Sigmoid colon (tissue), 7 donors: Measurements from ENCODE around the gene NUP214. TPM values are rescaled to one million over a fixed set of nuclear protein-coding genes. Genes with fewer than 3 reads are reported as not detected.
"Not testable (repeated sequence)": the region's sequence is repeated elsewhere in the genome, so short reads cannot be mapped to it uniquely, and the experiment has no call there.

ENCODE experiments used
- DNase-seq: peaks from one replicate; pipeline ENCODE4 v3.0.0-alpha.2; 2019
- H3K27ac ChIP-seq, 4 donors: fragments of 200-600 bp; sonication (generic); one replicate each; pipeline ENCODE4 v1.5.1; 2016 to 2019; ENCODE audit warnings: mild to moderate bottlenecking in 1 of 4
- H3K27me3 ChIP-seq, 3 donors: fragments of 200-600 bp; sonication (generic); one replicate each; pipeline ENCODE4 v1.5.1; 2019; ENCODE audit warnings: mild to moderate bottlenecking in 1 of 3
- H3K36me3 ChIP-seq, 4 donors: fragments of 200-600 bp; sonication (generic); one replicate each; pipeline ENCODE4 v1.5.1; 2016 to 2019
- H3K4me1 ChIP-seq, 4 donors: fragments of 200-600 bp; sonication (generic); one replicate each; pipeline ENCODE4 v1.5.1; 2017 to 2019
- H3K4me3 ChIP-seq, 4 donors: fragments of 200-600 bp; sonication (generic); one replicate each; pipeline ENCODE4 v1.5.1; 2017 to 2019; ENCODE audit warnings: mild to moderate bottlenecking in 2 of 4, moderate library complexity in 1 of 4
- H3K9me3 ChIP-seq, 4 donors: fragments of 200-600 bp in 3 of 4; sonication (generic) in 3 of 4; one replicate each; pipeline versions ENCODE4 v1.5.1 to v1.6.1; 2013 to 2019
- EP300 ChIP-seq, 4 donors: sonication (generic); formaldehyde crosslinking; IDR thresholded peaks; one replicate each; pipeline ENCODE4 v1.6.1; 2017; ENCODE audit warnings: antibody characterized with exemption in 4 of 4
- POLR2A ChIP-seq, 2 donors: fragments of 450-650 bp; IDR thresholded peaks; one replicate each; pipeline ENCODE4 v1.6.1; 2016; ENCODE audit warnings: antibody characterized with exemption in 2 of 2, mild to moderate bottlenecking in 2 of 2, moderate library complexity in 2 of 2
- POLR2AphosphoS5 ChIP-seq, 4 donors: sonication (generic); formaldehyde crosslinking; IDR thresholded peaks; one replicate each; pipeline ENCODE4 v1.6.1; 2017; ENCODE audit warnings: antibody characterized with exemption in 4 of 4
- WGBS, 2 donors: extraction: QIAGEN DNeasy Blood & Tissue Kit; methylation state at CpG; one replicate each; pipeline ENCODE4 v1.1.7; 2013; 5-methylcytosine and 5-hydroxymethylcytosine counted together
- intact Hi-C: fragments of 100-400 bp; cut with DNase I; formaldehyde crosslinking; loops from one replicate; pipeline ENCODE4 v1.15.1; 2023
- polyA plus RNA-seq, 3 donors: library from polyadenylated mRNA; stranded (reverse); fragments of 200-250 nt; gene quantifications; one replicate each; pipeline ENCODE4 v1.2.3, GENCODE V29; 2013
- total RNA-seq, 4 donors: library from RNA; depleted of rRNA; stranded (reverse); fragments of >200 nt; gene quantifications; one replicate each; pipeline ENCODE4 v1.1.0, GENCODE V29; 2016
- TF ChIP-seq, protein P1 (sequence below), 4 experiments: fragments of 450-650 bp in 3 of 4; fragments of 200-600 bp in 1 of 4; IDR thresholded peaks; one replicate each; pipeline ENCODE4 v1.5.1; 2016 to 2019; ENCODE audit warnings: antibody characterized with exemption in 4 of 4, mild to moderate bottlenecking in 3 of 4, moderate library complexity in 2 of 4
- donor health status: healthy with polysubstance abuse.
- donor health status: Bipolar disorder and iron deficiency.
- donor health status: healthy.

Gene NUP214
- total and polyA plus RNA-seq, 7 donors = 9.2 to 87.5 (median 28.5) TPM

DNA sequence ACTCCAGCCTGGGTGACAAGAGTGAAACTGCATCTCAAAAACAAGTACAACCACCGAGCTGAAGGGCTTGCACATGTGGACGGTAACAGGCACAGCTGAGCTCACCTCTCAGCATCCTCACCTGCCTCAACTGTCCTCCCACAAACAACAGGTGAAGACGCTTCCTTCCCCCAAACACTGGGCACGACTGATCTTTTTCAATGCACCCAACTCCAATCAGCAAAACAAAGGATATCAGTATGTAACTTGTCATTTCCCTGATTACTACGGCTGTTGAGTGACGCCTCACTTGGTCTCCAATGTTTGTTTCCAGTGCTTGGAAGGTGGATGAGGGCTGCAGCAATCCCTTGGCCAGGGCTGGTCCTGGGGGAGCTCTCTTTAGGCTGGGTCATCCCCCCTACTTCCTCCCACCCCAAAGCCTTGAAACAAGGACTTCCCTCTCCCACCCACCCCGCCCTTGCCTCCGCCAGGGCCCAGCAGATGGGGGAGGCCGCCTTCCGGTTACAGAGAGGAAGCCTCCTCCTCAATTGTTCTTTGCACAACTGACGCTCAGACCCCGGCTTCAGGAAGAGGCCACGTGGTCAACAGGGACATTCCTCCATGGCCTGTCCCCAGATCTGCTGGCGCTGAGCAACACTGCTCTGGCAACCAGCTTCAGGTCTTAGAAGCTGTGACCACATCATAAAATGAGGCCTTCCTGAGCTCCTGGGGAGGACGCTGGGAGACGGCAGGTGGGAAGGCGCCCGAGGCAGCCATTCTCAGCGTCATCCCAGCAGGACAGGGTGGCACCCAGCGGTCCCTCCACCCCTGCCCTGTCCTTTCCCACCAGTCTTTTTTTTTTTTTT lies 145.0 kb downstream of the NUP214 start:
- no peak overlapping the region for H3K4me3 ChIP-seq

DNA sequence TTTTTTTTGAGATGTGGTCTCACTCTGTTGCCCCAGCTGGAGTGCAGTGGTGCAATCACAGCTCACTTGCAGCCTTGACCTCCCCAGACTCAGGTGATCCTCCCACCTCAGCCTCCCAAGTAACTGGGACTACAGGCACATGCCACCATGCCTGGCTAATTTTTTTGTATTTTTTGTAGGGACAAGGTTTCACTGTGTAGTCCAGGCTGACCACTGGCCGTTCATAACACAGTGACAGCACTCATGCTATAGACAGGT lies 145.6 kb downstream of the NUP214 start:
- intact Hi-C loops, H3K9me3 ChIP-seq, DNase-seq, H3K36me3 ChIP-seq, H3K4me3 ChIP-seq, H3K4me1 ChIP-seq: not testable (repeated sequence)
- H3K27ac ChIP-seq = peak overlapping the region; percentile 42 to 65 (median 52)
- 75 to 85% methylated on average over 1 of the region's 1 CpG for WGBS, 2 donors
- H3K27me3 ChIP-seq = peaks cover 4 to 32% (median 18%) of the 10 kb centered on the region in 3 donors

More for the DNA sequence above, 145.0 kb downstream of the NUP214 start:
- H3K27me3 ChIP-seq = peaks cover 0 to 27% (median 12%) of the 10 kb centered on the region in 3 donors
- no peaks in the 10 kb centered on the region for H3K36me3 ChIP-seq
- peak; percentile 86 for DNase-seq
- TF ChIP-seq POLR2AphosphoS5 (IDR thresholded peaks at IDR 0.05) (peak in 1 of 4 donors; percentile 31), EP300 (IDR thresholded peaks at IDR 0.05) (no peak)
- peak overlapping the region; percentile 42 to 65 (median 52) for H3K27ac ChIP-seq
- peaks cover 0 to 4% (median 0%) of the 10 kb centered on the region in 4 donors for H3K4me1 ChIP-seq
- WGBS, 2 donors = 42 to 78% methylated on average over 20 of the region's 20 CpGs
- intact Hi-C loops = no loop called here
- H3K9me3 ChIP-seq = no peaks in the 10 kb centered on the region

DNA sequence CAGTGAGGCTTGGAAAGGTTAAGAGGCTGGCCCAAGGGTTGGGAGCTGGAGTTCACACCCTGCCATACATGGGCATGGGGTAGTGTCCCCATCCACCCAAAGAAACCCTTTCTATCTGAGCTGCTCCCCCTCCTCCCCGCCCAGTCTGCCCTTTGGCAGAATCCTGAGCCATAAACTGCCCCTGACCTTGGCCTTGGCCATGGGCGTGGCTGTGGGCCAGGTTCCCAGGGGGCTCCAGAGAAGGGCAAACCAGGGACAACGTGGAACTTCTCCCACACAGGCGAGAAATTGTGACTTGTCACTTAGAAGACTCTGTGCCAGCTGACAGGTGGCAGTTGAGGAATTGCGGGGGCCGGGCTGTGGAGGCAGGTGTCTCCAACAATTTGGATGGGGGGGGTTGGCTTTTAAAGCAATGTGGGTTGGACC lies 146.1 kb downstream of the NUP214 start:
- DNase-seq = no peak
- intact Hi-C loops = no loop called here
- 26 to 52% methylated on average over 6 of the region's 6 CpGs for WGBS, 2 donors
- no peak overlapping the region for H3K4me3 ChIP-seq
- TF ChIP-seq EP300 (IDR thresholded peaks at IDR 0.05) = no peak
- peak overlapping the region; percentile 42 to 65 (median 52) for H3K27ac ChIP-seq
- H3K4me1 ChIP-seq = peaks cover 0 to 12% (median 5%) of the 10 kb centered on the region in 4 donors
- no peaks in the 10 kb centered on the region for H3K36me3 ChIP-seq
- H3K27me3 ChIP-seq = peaks cover 6 to 38% (median 24%) of the 10 kb centered on the region in 3 donors
- H3K9me3 ChIP-seq = no peaks in the 10 kb centered on the region

DNA sequence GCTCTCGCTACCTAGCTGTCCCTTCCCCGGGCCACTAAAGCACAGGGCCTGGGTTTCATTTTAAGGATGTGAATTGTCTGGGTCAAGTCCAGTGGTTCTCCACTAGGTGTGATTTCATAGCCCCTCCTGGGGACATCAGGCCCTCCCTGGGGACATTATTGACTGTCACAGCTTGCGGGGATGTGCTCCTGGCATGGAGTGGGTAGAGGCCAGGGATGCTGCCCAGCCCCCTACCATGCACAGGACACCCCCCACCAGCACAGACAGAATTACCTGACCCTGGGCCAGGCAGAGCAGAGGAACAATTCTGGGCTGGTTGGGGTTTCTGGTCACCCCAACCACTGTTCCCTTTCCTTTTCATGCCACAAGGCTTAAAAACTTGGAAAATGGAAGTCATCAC lies 146.8 kb downstream of the NUP214 start:
- no peaks in the 10 kb centered on the region for H3K9me3 ChIP-seq
- 86 to 87% methylated on average over 3 of the region's 3 CpGs for WGBS, 2 donors
- peak overlapping the region; percentile 5 to 65 (median 24) for H3K27ac ChIP-seq
- peaks cover 0 to 17% (median 10%) of the 10 kb centered on the region in 4 donors for H3K4me1 ChIP-seq
- no peak for TF ChIP-seq EP300 (IDR thresholded peaks at IDR 0.05)
- no peak for TF ChIP-seq POLR2AphosphoS5 (IDR thresholded peaks at IDR 0.05)
- TF ChIP-seq, protein P1, sequence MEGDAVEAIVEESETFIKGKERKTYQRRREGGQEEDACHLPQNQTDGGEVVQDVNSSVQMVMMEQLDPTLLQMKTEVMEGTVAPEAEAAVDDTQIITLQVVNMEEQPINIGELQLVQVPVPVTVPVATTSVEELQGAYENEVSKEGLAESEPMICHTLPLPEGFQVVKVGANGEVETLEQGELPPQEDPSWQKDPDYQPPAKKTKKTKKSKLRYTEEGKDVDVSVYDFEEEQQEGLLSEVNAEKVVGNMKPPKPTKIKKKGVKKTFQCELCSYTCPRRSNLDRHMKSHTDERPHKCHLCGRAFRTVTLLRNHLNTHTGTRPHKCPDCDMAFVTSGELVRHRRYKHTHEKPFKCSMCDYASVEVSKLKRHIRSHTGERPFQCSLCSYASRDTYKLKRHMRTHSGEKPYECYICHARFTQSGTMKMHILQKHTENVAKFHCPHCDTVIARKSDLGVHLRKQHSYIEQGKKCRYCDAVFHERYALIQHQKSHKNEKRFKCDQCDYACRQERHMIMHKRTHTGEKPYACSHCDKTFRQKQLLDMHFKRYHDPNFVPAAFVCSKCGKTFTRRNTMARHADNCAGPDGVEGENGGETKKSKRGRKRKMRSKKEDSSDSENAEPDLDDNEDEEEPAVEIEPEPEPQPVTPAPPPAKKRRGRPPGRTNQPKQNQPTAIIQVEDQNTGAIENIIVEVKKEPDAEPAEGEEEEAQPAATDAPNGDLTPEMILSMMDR (IDR thresholded peaks at IDR 0.05) = no peak
- TF ChIP-seq POLR2A (IDR thresholded peaks at IDR 0.05) = no peak
- H3K4me3 ChIP-seq = no peak overlapping the region
- H3K36me3 ChIP-seq = no peaks in the 10 kb centered on the region
- intact Hi-C loops = no loop called here
- H3K27me3 ChIP-seq = peaks cover 12 to 45% (median 29%) of the 10 kb centered on the region in 3 donors
- no peak for DNase-seq

DNA sequence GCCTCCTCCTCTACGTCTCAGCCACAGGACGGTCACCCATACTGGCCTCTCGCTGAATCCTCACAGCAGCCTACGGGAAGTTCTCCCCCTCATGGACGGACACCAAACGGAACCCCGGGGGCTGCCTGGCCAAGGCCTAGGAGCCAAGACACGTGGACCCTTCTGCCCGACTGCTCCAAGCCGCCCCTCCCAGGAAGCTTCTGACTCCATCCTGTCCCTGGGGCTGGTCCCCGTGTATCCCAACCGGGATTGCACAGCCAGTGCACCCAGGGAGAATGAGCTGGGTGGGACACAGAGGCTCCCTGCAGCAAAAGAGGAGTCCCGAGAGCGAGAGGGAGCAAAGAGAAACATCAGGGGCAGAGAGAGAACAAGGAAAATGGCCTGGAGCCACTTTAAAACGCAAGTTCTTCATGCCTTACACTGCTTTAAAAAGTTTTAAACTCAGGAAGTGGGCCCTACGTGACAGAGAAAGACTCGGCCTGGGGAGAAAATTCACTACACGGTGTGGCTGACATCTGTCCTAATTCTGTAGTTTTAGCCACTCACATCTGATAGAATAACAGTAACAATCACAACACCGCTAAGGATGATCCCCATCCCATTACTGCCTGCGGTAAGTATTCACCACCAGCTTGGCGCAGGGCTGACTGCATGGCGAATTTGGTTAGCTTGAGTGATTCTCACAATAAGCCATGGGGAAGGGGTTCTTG lies 147.9 kb downstream of the NUP214 start:
- H3K27ac ChIP-seq = peak overlapping the region; percentile 31 to 65 (median 60)
- no peak for DNase-seq
- 54 to 78% methylated on average over 22 of the region's 22 CpGs for WGBS, 2 donors
- peaks cover 12 to 48% (median 30%) of the 10 kb centered on the region in 3 donors for H3K27me3 ChIP-seq
- no peak for TF ChIP-seq POLR2AphosphoS5 (IDR thresholded peaks at IDR 0.05)
- TF ChIP-seq POLR2A (IDR thresholded peaks at IDR 0.05) = no peak
- TF ChIP-seq, protein P1 (IDR thresholded peaks at IDR 0.05) = no peak
- TF ChIP-seq EP300 (IDR thresholded peaks at IDR 0.05) = no peak
- intact Hi-C loops = no loop called here
- H3K9me3 ChIP-seq = no peaks in the 10 kb centered on the region
- peak overlapping the region in 1 of 4 donors; percentile 81 for H3K4me3 ChIP-seq
- peaks cover 0 to 21% (median 15%) of the 10 kb centered on the region in 4 donors for H3K4me1 ChIP-seq
- no peaks in the 10 kb centered on the region for H3K36me3 ChIP-seq
